HepG2 (cell line): Measurements from ENCODE around the gene HDLBP. TPM values are rescaled to one million over a fixed set of nuclear protein-coding genes. Genes with fewer than 3 reads are reported as not detected.
A peak's percentile ranks its signal among the peaks of the same experiment; 100 is the strongest.

ENCODE experiments used
- ATRX ChIP-seq: sonication (generic); formaldehyde crosslinking; IDR thresholded peaks from 2 replicates; pipeline ENCODE4 v1.4.0; 2020; ENCODE audit warnings: missing genetic modification reagents, borderline replicate concordance
- CBX5 ChIP-seq: sonication (generic); formaldehyde crosslinking; IDR thresholded peaks from 2 replicates; pipeline ENCODE4 v1.4.0; 2020; ENCODE audit warnings: missing genetic modification reagents, borderline replicate concordance
- KLF11 ChIP-seq: IDR thresholded peaks from 2 replicates; pipeline ENCODE4 v1.6.1; 2016; ENCODE audit warnings: missing compliant biosample characterization
- MTERF4 ChIP-seq: sonication (generic); formaldehyde crosslinking; IDR thresholded peaks from 2 replicates; pipeline ENCODE4 v1.8.0; 2023; ENCODE audit warnings: mild to moderate bottlenecking, missing genetic modification reagents
- SAFB2 ChIP-seq: sonication (generic); formaldehyde crosslinking; IDR thresholded peaks from 2 replicates; pipeline ENCODE4 v1.5.1; 2020; ENCODE audit warnings: missing genetic modification reagents, low read depth, mild to moderate bottlenecking, borderline replicate concordance
- SNAPC5 ChIP-seq: sonication (generic); formaldehyde crosslinking; IDR thresholded peaks from 2 replicates; pipeline ENCODE4 v1.8.1; 2023; ENCODE audit warnings: mild to moderate bottlenecking, missing genetic modification reagents, borderline replicate concordance
- SP5 ChIP-seq: IDR thresholded peaks from 2 replicates; pipeline ENCODE4 v1.6.1; 2016; ENCODE audit warnings: low read depth, borderline replicate concordance
- THAP8 ChIP-seq: sonication (generic); formaldehyde crosslinking; IDR thresholded peaks from 2 replicates; pipeline ENCODE4 v1.5.1; 2020; ENCODE audit warnings: missing genetic modification reagents, mild to moderate bottlenecking, borderline replicate concordance
- U2AF1 ChIP-seq: fragments of 200-400 bp; formaldehyde crosslinking; optimal IDR thresholded peaks from 2 replicates; pipeline ENCODE3; 2017; ENCODE audit warnings: mild to moderate bottlenecking, low read depth, low read length
- ZFP90 ChIP-seq: sonication (generic); formaldehyde crosslinking; IDR thresholded peaks from 2 replicates; pipeline ENCODE4 v1.8.0; 2022; ENCODE audit warnings: missing genetic modification reagents, mild to moderate bottlenecking, inconsistent platforms, borderline replicate concordance
- ZNF138 ChIP-seq: sonication (generic); formaldehyde crosslinking; IDR thresholded peaks from 2 replicates; pipeline ENCODE4 v1.5.0; 2020; ENCODE audit warnings: mild to moderate bottlenecking, low read depth, missing genetic modification reagents
- ZNF382 ChIP-seq: sonication (generic); formaldehyde crosslinking; IDR thresholded peaks from 2 replicates; pipeline ENCODE4 v1.5.0; 2020; ENCODE audit warnings: missing genetic modification reagents, mild to moderate bottlenecking, borderline replicate concordance
- ZNF496 ChIP-seq: sonication (generic); formaldehyde crosslinking; IDR thresholded peaks from 2 replicates; pipeline ENCODE4 v1.8.1; 2023; ENCODE audit warnings: mild to moderate bottlenecking, moderate library complexity, missing genetic modification reagents; ENCODE audit not compliant: insufficient replicate concordance
- ZNF598 ChIP-seq: sonication (generic); formaldehyde crosslinking; IDR thresholded peaks from 2 replicates; pipeline ENCODE4 v1.5.1; 2020; ENCODE audit warnings: mild to moderate bottlenecking, missing genetic modification reagents, borderline replicate concordance
- ZNF777 ChIP-seq: sonication (generic); formaldehyde crosslinking; IDR thresholded peaks from 2 replicates; pipeline ENCODE4 v1.4.0; 2020; ENCODE audit warnings: missing genetic modification reagents
- polyA plus RNA-seq, 8 experiments: library from polyadenylated mRNA; depleted of rRNA in 3 of 8; stranded (reverse) in 7 of 8; unstranded in 1 of 8; fragments of >200 nt; fragmentation: Illumina TruSeq in 4 of 8; extraction: Trizol in 4 of 8; gene quantifications; 2 replicates each; pipeline versions ENCODE4 v1.2.1 to v1.2.3, GENCODE V29; 2011 to 2016; ENCODE audit warnings: low read depth in 4 of 8, missing spikeins in 1 of 8, mixed read lengths in 1 of 8; ENCODE audit not compliant: insufficient read depth in 1 of 8
- total RNA-seq, 5 experiments: library from RNA; depleted of rRNA; stranded (reverse); fragments of >200 nt; fragmentation: Illumina TruSeq; extraction: Trizol; gene quantifications; 2 replicates each; pipeline ENCODE4 v1.2.3, GENCODE V29; 2016; ENCODE audit warnings: low read depth in 1 of 5
- TF ChIP-seq, protein P1 (sequence below): sonication (generic); formaldehyde crosslinking; IDR thresholded peaks from 2 replicates; pipeline ENCODE4 v1.5.0; 2020; ENCODE audit warnings: mild to moderate bottlenecking, missing genetic modification reagents
- TF ChIP-seq, protein P2 (sequence below): IDR thresholded peaks from 2 replicates; pipeline ENCODE4 v1.6.1; 2016; ENCODE audit warnings: missing genetic modification reagents, missing compliant biosample characterization
- TF ChIP-seq, protein P3 (sequence below): sonication (generic); formaldehyde crosslinking; IDR thresholded peaks from 2 replicates; pipeline ENCODE4 v1.4.0; 2020; ENCODE audit warnings: missing genetic modification reagents, mild to moderate bottlenecking, borderline replicate concordance
- TF ChIP-seq, protein P4 (sequence below): conservative IDR thresholded peaks from 2 replicates; pipeline ENCODE4 v1.6.1; 2018; ENCODE audit warnings: missing genetic modification reagents

HDLBP gene
- total and polyA plus RNA-seq, 2 of the 13 experiments (the other 11 are each of a cell fraction or from before 2014, with no cell fraction given), result 464 to 707 TPM

- TF ChIP-seq, protein P1, sequence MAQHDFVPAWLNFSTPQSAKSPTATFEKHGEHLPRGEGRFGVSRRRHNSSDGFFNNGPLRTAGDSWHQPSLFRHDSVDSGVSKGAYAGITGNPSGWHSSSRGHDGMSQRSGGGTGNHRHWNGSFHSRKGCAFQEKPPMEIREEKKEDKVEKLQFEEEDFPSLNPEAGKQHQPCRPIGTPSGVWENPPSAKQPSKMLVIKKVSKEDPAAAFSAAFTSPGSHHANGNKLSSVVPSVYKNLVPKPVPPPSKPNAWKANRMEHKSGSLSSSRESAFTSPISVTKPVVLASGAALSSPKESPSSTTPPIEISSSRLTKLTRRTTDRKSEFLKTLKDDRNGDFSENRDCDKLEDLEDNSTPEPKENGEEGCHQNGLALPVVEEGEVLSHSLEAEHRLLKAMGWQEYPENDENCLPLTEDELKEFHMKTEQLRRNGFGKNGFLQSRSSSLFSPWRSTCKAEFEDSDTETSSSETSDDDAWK (CRISPR knock-in tag), result no peak
- TF ChIP-seq ATRX (CRISPR knock-in tag), result no peak
- TF ChIP-seq CBX5 (CRISPR knock-in tag), result peak; percentile 74
- TF ChIP-seq ZNF598, result peak; percentile 73
- no peak; the same call in 1 of the 2 replicates for TF ChIP-seq ZNF138 (CRISPR knock-in tag)
- TF ChIP-seq, protein P2, sequence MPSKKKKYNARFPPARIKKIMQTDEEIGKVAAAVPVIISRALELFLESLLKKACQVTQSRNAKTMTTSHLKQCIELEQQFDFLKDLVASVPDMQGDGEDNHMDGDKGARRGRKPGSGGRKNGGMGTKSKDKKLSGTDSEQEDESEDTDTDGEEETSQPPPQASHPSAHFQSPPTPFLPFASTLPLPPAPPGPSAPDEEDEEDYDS (CRISPR knock-in tag), result peak; percentile 88
- TF ChIP-seq, protein P3, sequence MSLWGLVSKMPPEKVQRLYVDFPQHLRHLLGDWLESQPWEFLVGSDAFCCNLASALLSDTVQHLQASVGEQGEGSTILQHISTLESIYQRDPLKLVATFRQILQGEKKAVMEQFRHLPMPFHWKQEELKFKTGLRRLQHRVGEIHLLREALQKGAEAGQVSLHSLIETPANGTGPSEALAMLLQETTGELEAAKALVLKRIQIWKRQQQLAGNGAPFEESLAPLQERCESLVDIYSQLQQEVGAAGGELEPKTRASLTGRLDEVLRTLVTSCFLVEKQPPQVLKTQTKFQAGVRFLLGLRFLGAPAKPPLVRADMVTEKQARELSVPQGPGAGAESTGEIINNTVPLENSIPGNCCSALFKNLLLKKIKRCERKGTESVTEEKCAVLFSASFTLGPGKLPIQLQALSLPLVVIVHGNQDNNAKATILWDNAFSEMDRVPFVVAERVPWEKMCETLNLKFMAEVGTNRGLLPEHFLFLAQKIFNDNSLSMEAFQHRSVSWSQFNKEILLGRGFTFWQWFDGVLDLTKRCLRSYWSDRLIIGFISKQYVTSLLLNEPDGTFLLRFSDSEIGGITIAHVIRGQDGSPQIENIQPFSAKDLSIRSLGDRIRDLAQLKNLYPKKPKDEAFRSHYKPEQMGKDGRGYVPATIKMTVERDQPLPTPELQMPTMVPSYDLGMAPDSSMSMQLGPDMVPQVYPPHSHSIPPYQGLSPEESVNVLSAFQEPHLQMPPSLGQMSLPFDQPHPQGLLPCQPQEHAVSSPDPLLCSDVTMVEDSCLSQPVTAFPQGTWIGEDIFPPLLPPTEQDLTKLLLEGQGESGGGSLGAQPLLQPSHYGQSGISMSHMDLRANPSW, result no peak; the same call in 1 of the 2 replicates
- TF ChIP-seq SP5, result peak; percentile 60
- peak; percentile 88 for TF ChIP-seq THAP8 (CRISPR knock-in tag)
- TF ChIP-seq ZNF777 (CRISPR knock-in tag), result peak; percentile 40; the same call in 1 of the 2 replicates
- no peak for TF ChIP-seq ZNF496 (CRISPR knock-in tag)
- TF ChIP-seq MTERF4 (CRISPR knock-in tag), result peak; percentile 99
- TF ChIP-seq KLF11, result peak; percentile 91; the same call in 1 of the 2 replicates
- peak; percentile 94 for TF ChIP-seq ZFP90
- no peak for TF ChIP-seq ZNF382 (CRISPR knock-in tag)
- peak; percentile 96 for TF ChIP-seq U2AF1
- TF ChIP-seq, protein P4, sequence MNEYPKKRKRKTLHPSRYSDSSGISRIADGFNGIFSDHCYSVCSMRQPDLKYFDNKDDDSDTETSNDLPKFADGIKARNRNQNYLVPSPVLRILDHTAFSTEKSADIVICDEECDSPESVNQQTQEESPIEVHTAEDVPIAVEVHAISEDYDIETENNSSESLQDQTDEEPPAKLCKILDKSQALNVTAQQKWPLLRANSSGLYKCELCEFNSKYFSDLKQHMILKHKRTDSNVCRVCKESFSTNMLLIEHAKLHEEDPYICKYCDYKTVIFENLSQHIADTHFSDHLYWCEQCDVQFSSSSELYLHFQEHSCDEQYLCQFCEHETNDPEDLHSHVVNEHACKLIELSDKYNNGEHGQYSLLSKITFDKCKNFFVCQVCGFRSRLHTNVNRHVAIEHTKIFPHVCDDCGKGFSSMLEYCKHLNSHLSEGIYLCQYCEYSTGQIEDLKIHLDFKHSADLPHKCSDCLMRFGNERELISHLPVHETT (CRISPR knock-in tag), result peak; percentile 87
- TF ChIP-seq SAFB2, result no peak; the same call in 1 of the 2 replicates
- peak; percentile 87; the same call in 1 of the 2 replicates for TF ChIP-seq SNAPC5 (CRISPR knock-in tag)
These were observed at the start of gene HDLBP (continued) for GRCh38 chr2:241315093-241315878.
